Sigmoid colon (tissue), 7 donors: Measurements from ENCODE around the gene PTPRO. TPM values are rescaled to one million over a fixed set of nuclear protein-coding genes. Genes with fewer than 3 reads are reported as not detected.
A peak's percentile ranks its signal among the peaks of the same experiment; 100 is the strongest.

Experiments used
- DNase-seq: peaks from one replicate; pipeline ENCODE4 v3.0.0-alpha.2; 2019
- H3K27ac ChIP-seq, 4 donors: fragments of 200-600 bp; sonication (generic); one replicate each; pipeline ENCODE4 v1.5.1; 2016 to 2019; ENCODE audit warnings: mild to moderate bottlenecking in 1 of 4
- H3K27me3 ChIP-seq, 3 donors: fragments of 200-600 bp; sonication (generic); one replicate each; pipeline ENCODE4 v1.5.1; 2019; ENCODE audit warnings: mild to moderate bottlenecking in 1 of 3
- H3K36me3 ChIP-seq, 4 donors: fragments of 200-600 bp; sonication (generic); one replicate each; pipeline ENCODE4 v1.5.1; 2016 to 2019
- H3K4me1 ChIP-seq, 4 donors: fragments of 200-600 bp; sonication (generic); one replicate each; pipeline ENCODE4 v1.5.1; 2017 to 2019
- H3K4me3 ChIP-seq, 4 donors: fragments of 200-600 bp; sonication (generic); one replicate each; pipeline ENCODE4 v1.5.1; 2017 to 2019; ENCODE audit warnings: mild to moderate bottlenecking in 2 of 4, moderate library complexity in 1 of 4
- H3K9me3 ChIP-seq, 4 donors: fragments of 200-600 bp in 3 of 4; sonication (generic) in 3 of 4; one replicate each; pipeline versions ENCODE4 v1.5.1 to v1.6.1; 2013 to 2019
- CTCF ChIP-seq, 4 experiments: fragments of 450-650 bp in 3 of 4; fragments of 200-600 bp in 1 of 4; IDR thresholded peaks; one replicate each; pipeline ENCODE4 v1.5.1; 2016 to 2019; ENCODE audit warnings: antibody characterized with exemption in 4 of 4, mild to moderate bottlenecking in 3 of 4, moderate library complexity in 2 of 4
- EP300 ChIP-seq, 4 donors: sonication (generic); formaldehyde crosslinking; IDR thresholded peaks; one replicate each; pipeline ENCODE4 v1.6.1; 2017; ENCODE audit warnings: antibody characterized with exemption in 4 of 4
- POLR2A ChIP-seq, 2 donors: fragments of 450-650 bp; IDR thresholded peaks; one replicate each; pipeline ENCODE4 v1.6.1; 2016; ENCODE audit warnings: antibody characterized with exemption in 2 of 2, mild to moderate bottlenecking in 2 of 2, moderate library complexity in 2 of 2
- POLR2AphosphoS5 ChIP-seq, 4 donors: sonication (generic); formaldehyde crosslinking; IDR thresholded peaks; one replicate each; pipeline ENCODE4 v1.6.1; 2017; ENCODE audit warnings: antibody characterized with exemption in 4 of 4
- WGBS, 2 donors: extraction: QIAGEN DNeasy Blood & Tissue Kit; methylation state at CpG; one replicate each; pipeline ENCODE4 v1.1.7; 2013; 5-methylcytosine and 5-hydroxymethylcytosine counted together
- intact Hi-C: fragments of 100-400 bp; cut with DNase I; formaldehyde crosslinking; loops from one replicate; pipeline ENCODE4 v1.15.1; 2023
- polyA plus RNA-seq, 3 donors: library from polyadenylated mRNA; stranded (reverse); fragments of 200-250 nt; gene quantifications; one replicate each; pipeline ENCODE4 v1.2.3, GENCODE V29; 2013
- total RNA-seq, 4 donors: library from RNA; depleted of rRNA; stranded (reverse); fragments of >200 nt; gene quantifications; one replicate each; pipeline ENCODE4 v1.1.0, GENCODE V29; 2016
- donor health status: healthy with polysubstance abuse.
- donor health status: Bipolar disorder and iron deficiency.
- donor health status: healthy.

The PTPRO gene
- total and polyA plus RNA-seq, 7 donors, result 0.99 to 8.5 (median 1.9) TPM

- intact Hi-C loops, result no loop called here
- DNase-seq, result no peak
- TF ChIP-seq POLR2A (IDR thresholded peaks at IDR 0.05) (no peak), POLR2AphosphoS5 (IDR thresholded peaks at IDR 0.05) (peak in 3 of 4 donors; percentile 24 to 26 (median 25))
- H3K36me3 ChIP-seq, result no peaks in the 10 kb centered on the region
- peak overlapping the region in 3 of 4 donors; percentile 3 to 53 (median 30) for H3K27ac ChIP-seq
- H3K9me3 ChIP-seq, result no peaks in the 10 kb centered on the region
- H3K27me3 ChIP-seq, result no peaks in the 10 kb centered on the region
- WGBS, 2 donors, result 15 to 22% methylated on average over 5 of the region's 5 CpGs
- peak overlapping the region in 2 of 4 donors; percentile 9 to 22 for H3K4me3 ChIP-seq
- H3K4me1 ChIP-seq, result peaks cover 0 to 14% (median 7%) of the 10 kb centered on the region in 4 donors
Observed at GRCh38 chr12:15563663-15564062, 241.4 kb downstream of the PTPRO start.

- 92 to 94% methylated on average over 1 of the region's 1 CpG for WGBS, 2 donors
- Histone ChIP-seq H3K27ac (no peak overlapping the region), H3K4me1 (no peaks in the 10 kb centered on the region), H3K9me3 (no peaks in the 10 kb centered on the region), H3K27me3 (no peaks in the 10 kb centered on the region), H3K4me3 (no peak overlapping the region), H3K36me3 (no peaks in the 10 kb centered on the region)
- intact Hi-C loops, result loop anchor here (10.0 kb wide), 1 partner anchor 580 kb away; no protein-coding TSS in a partner anchor
- no peak for DNase-seq
- TF ChIP-seq CTCF (IDR thresholded peaks at IDR 0.05) (no peak), POLR2A (IDR thresholded peaks at IDR 0.05) (no peak), POLR2AphosphoS5 (IDR thresholded peaks at IDR 0.05) (no peak), EP300 (IDR thresholded peaks at IDR 0.05) (no peak)
Observed at GRCh38 chr12:15574353-15574752, 252.0 kb downstream of the PTPRO start.

- no peaks in the 10 kb centered on the region for H3K36me3 ChIP-seq
- no peaks in the 10 kb centered on the region for H3K27me3 ChIP-seq
- no peak overlapping the region for H3K4me3 ChIP-seq
- no peak for TF ChIP-seq POLR2A (IDR thresholded peaks at IDR 0.05)
- TF ChIP-seq CTCF (IDR thresholded peaks at IDR 0.05), result no peak
- TF ChIP-seq EP300 (IDR thresholded peaks at IDR 0.05), result no peak
- TF ChIP-seq POLR2AphosphoS5 (IDR thresholded peaks at IDR 0.05), result no peak
- no peaks in the 10 kb centered on the region for H3K4me1 ChIP-seq
- no peaks in the 10 kb centered on the region for H3K9me3 ChIP-seq
- intact Hi-C loops, result loop anchor here (10.0 kb wide), 1 partner anchor 581 kb away; no protein-coding TSS in a partner anchor
- DNase-seq, result no peak
- WGBS, 2 donors, result 19 to 42% methylated on average over 3 of the region's 3 CpGs
- no peak overlapping the region for H3K27ac ChIP-seq
Observed at GRCh38 chr12:15575671-15576541, 253.6 kb downstream of the PTPRO start.

- no peak overlapping the region for H3K27ac ChIP-seq
- WGBS, 2 donors, result 29 to 73% methylated on average over 1 of the region's 1 CpG
- DNase-seq, result no peak
- intact Hi-C loops, result loop anchor here (5.0 to 10.0 kb wide), 2 partner anchors 48 to 736 kb away; partner anchors contain the start of gene ART4
- H3K27me3 ChIP-seq, result no peaks in the 10 kb centered on the region
- no peaks in the 10 kb centered on the region for H3K4me1 ChIP-seq
- no peaks in the 10 kb centered on the region for H3K9me3 ChIP-seq
- TF ChIP-seq POLR2AphosphoS5 (IDR thresholded peaks at IDR 0.05) (no peak), CTCF (IDR thresholded peaks at IDR 0.05) (no peak), EP300 (IDR thresholded peaks at IDR 0.05) (no peak), POLR2A (IDR thresholded peaks at IDR 0.05) (no peak)
- no peak overlapping the region for H3K4me3 ChIP-seq
- H3K36me3 ChIP-seq, result no peaks in the 10 kb centered on the region
Observed at GRCh38 chr12:15580431-15580830, 258.1 kb downstream of the PTPRO start.

- no peaks in the 10 kb centered on the region for H3K4me1 ChIP-seq
- no peak overlapping the region for H3K4me3 ChIP-seq
- no peaks in the 10 kb centered on the region for H3K9me3 ChIP-seq
- no peaks in the 10 kb centered on the region for H3K36me3 ChIP-seq
- intact Hi-C loops, result loop anchor here (5.0 to 10.0 kb wide), 2 partner anchors 49 to 736 kb away; partner anchors contain the start of gene ART4
- no peak for TF ChIP-seq POLR2A (IDR thresholded peaks at IDR 0.05)
- TF ChIP-seq CTCF (IDR thresholded peaks at IDR 0.05), result no peak
- no peaks in the 10 kb centered on the region for H3K27me3 ChIP-seq
- WGBS, 2 donors, result 33 to 79% methylated on average over 6 of the region's 6 CpGs
- H3K27ac ChIP-seq, result no peak overlapping the region
- no peak for DNase-seq
Observed at GRCh38 chr12:15581006-15581405, 258.7 kb downstream of the PTPRO start.
